Stimulated activated CD4-positive, alpha-beta T cell treated with anti-CD3 and anti-CD28 coated beads, Interleukin-4, amount 100 ng/mL, for 1 hour (primary cell): Measurements from ENCODE around the gene MYO3B.

Source experiments
- DNase-seq: peaks from one replicate; pipeline ENCODE4 v3.0.0-alpha.2; 2020

The MYO3B gene

GRCh38 chr2:170488807-170489206, 310.9 kb downstream of the MYO3B start:
- DNase-seq = no peak

DNA sequence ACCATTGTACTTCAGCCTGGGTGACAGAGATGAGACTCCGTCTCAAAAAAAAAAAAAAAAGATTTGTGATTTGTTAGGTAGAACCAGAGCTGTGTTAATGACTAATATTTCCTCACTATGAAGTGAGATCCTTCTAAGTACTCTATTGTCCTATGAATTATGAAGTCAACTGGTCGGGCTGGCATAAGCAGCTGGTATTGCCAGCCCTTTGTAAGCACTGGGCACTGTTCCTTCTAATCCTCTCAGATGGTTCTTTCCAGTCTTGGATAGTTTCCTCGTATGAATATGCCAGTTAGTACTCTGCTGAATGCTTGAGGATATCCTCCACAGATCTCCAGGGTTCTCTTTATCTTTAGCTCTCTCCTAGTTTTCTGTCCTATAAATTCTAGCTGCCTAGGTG, 314.1 kb downstream of the MYO3B start:
- no peak for DNase-seq

GRCh38 chr2:170493426-170494097, 315.6 kb downstream of the MYO3B start:
- DNase-seq = no peak

GRCh38 chr2:170495896-170496295, 317.9 kb downstream of the MYO3B start:
- DNase-seq = no peak

DNA sequence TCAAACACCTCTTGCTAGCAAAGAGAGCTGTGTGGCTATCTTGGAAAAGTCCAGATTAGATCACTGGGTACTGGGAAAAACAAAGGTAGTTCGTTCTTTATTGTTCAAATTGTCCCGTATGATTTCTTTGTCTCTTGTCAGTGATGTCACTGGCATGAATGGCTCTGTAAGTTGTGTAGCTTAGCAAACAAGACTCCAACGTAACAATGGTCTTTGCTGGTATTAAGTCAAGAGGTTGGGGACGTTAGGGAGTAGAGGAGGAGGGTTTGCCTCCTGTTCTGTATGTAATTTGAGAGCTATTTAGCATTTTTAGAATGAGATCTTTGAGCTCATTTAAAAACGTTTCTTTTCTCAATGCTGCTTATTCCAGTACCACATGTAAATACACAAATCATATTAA, 320.7 kb downstream of the MYO3B start:
- no peak for DNase-seq

GRCh38 chr2:170500104-170500503, 322.2 kb downstream of the MYO3B start:
- DNase-seq = no peak

DNA sequence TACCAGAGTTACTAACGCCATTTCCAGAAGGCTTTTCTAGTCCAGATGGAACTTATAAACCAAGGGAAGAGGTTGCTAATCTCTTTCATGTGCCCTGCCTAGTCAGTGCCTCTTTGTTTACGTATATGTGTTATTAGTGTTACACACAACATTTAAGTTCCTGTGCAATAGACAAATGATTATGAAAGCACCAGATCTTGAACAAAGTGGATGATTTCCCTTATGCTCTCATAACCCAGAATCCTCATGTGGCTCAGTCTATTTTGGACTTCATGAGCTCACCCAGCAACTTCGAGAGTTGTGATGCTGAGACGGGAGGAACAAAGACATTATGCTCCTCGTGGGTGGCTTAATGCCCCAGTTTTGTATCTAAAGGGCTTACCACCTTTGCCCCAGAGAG, 322.8 kb downstream of the MYO3B start:
- no peak for DNase-seq

- no peak for DNase-seq
Observed at GRCh38 chr2:170501421-170502043, 323.6 kb downstream of the MYO3B start.

DNA sequence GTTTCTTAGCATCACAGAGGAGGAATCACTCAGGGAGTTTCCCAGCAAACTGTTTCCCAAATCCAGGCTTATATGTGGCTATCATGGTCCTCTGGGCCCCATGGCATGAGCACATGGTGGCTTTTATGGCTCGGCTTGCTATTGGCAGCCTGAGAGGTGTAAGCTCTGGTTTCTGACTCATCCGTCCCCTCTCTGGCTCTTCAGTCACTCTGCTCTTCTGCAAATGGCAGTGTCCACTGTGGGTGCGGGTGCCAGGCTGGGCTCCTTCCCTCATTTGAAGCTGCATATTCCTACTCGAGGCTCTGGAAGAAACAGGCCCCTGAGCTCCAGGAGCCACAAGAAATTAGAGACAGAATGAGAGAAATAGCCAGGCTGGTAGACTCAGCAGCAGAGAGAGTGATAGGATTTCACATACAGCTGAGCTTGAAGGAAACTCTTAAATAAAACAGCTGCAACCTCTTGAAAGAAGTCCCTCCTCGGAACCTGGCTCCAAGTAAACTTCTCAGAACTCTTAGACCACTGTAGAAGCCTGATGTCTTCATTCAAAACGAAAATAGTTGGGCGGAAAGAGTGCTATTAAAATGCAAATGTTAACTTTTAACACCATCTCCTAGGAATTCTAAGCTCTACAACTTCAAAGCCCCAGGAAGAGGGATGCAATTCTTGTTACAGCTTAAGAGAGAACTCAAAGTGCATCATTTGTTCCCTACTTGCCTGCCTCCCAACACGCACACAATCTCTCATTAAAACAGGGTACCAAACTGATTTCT, 324.6 kb downstream of the MYO3B start:
- no peak for DNase-seq

DNA sequence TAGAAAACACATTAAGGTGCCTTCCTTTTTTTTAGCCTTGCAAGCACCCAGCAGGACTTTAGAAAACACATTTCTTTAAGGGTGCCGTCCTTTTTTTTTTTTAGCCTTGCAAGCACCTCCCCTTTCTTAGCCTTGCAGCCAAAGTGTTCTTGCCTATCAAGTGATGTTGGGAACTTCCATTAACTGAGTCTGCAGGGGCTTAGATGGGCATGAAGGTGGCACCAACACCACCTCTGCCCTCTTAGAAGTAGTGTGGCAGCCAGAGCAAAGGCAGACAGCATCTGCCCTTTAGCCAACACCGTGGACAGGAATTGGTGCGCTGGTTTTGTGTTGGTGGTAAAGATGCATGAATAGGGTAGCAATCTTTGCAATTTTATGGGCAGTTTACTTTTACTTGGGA, 325.6 kb downstream of the MYO3B start:
- no peak for DNase-seq

- no peak for DNase-seq
Observed at GRCh38 chr2:170503971-170504809, 326.2 kb downstream of the MYO3B start.

GRCh38 chr2:170504810-170505145, 326.8 kb downstream of the MYO3B start:
- DNase-seq = no peak

DNA sequence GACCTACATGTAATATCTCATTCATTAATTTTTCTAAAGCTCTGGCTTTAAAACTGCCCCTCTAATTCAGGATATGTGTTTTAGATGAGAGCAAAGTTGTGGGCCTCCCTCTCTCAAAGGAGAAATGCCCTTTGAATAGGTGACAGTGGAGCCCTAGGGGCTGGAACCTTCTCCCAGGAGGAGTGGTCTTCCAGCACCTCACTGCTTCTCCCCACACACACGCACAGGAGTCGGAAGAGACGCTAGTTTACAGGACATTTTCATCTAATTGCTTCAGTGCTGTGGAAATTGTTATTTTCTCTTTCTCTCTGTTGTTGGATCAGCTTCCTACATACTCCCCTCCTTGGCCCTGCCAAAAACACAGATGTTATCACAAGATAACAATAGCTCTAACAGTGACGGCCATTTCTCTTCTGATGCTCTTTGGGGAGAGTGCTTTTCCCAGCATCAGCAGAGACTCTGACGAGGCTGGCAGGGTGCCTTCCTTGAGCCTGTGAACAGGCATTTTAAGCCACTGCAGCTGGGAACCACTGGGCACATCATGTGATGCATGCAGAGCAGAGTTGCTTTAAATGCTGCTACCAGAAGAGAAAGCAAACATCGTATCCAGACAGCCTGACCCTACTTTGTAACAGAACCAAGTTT, 327.8 kb downstream of the MYO3B start:
- no peak for DNase-seq

GRCh38 chr2:170509452-170510193, 331.7 kb downstream of the MYO3B start:
- DNase-seq = no peak

- no peak for DNase-seq
Observed at GRCh38 chr2:170512266-170512665, 334.3 kb downstream of the MYO3B start.

- no peak for DNase-seq
Observed at GRCh38 chr2:170514140-170514539, 336.2 kb downstream of the MYO3B start.

DNA sequence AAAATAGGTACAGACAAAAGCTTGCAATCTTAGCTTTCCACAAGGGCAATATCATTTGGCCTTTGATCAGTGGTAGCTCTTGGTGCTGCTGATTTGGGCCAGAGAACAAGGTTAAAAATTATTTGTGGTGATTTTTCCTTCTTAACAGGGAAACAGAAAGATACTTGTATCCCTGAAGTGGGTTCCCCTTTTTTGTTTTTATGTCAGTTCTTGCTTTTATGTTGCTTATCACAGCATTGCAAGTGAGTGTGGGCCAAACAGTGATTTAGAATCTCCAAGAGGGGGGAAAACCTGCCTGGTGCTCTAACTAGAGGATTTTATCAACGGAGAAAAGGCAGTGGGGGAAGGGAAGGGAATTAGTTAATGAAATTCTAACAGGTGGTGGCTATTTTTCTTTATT, 339.6 kb downstream of the MYO3B start:
- no peak for DNase-seq

DNA sequence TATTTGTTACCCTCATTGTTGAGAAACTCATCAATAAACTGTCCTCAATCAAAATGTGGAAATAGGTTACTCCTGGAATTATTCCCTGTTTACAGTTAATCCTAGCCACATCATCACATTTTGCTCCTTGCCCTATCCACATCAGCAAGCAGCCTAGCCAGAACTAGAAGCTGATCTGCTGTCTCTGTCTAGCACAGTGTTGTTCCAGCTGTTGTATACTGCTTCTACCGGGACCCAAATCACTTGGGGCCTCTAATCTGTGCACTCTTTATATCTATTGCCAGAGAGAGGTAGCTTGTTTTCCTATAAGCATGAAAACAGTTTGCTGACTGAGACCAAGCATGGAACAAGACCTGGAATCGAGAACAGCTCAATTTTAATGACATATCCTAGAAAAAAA, 341.0 kb downstream of the MYO3B start:
- DNase-seq = no peak

DNA sequence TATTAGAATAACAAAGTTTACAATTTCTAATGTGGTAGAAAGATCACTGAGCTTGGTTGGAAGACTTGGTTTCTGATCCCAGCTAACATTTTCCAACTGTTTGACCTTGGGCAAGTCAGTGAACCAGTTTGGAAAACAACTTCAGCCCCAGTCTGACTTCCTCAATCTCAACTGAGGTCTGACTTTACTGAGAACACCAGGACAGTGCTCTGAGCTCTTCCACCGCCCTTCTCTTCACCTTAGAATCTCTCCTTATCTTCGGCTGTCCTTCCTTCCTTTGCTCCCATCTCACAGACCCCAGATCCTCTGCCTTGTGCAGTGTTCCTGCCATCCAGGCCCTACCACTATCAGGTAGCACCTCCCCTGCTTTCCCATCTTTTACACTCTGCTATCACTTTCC, 343.4 kb downstream of the MYO3B start:
- no peak for DNase-seq

GRCh38 chr2:170523506-170523905, 345.6 kb downstream of the MYO3B start:
- DNase-seq = no peak

GRCh38 chr2:170524828-170525565, 347.1 kb downstream of the MYO3B start:
- DNase-seq = no peak

DNA sequence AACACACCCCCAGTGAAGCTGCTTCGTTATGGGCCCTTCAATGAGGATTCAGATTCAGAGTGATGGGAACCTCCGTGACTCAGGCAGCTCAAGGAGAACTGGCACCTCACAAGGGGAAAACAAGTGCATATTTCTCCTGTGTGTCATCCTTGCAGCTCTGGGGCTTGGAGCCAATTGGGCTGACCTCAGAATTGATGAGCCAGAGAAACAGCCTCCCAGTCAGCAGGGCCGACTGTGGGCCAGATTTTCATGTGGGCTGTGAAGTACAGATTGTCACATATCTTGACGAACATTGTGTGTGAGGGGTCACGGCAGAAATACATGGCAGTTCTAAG, 347.6 kb downstream of the MYO3B start:
- no peak for DNase-seq
